Brain microvascular endothelial cell (primary cell): ENCODE results near the gene IGSF21.

Experiments used
- DNase-seq: peaks from one replicate; pipeline ENCODE4 v3.0.0-alpha.2; 2020
- H3K27ac ChIP-seq: fragments of 250-450 bp; sonication (Bioruptor Pico); 2 replicates; pipeline ENCODE4 v1.5.1; 2020; ENCODE audit warnings: mild to moderate bottlenecking, moderate library complexity
- H3K27me3 ChIP-seq: fragments of 250-450 bp; sonication (Bioruptor Pico); replicated peaks from 2 replicates; pipeline ENCODE4 v1.5.1; 2020; ENCODE audit warnings: mild to moderate bottlenecking
- H3K36me3 ChIP-seq: fragments of 250-450 bp; sonication (Bioruptor Pico); replicated peaks from 2 replicates; pipeline ENCODE4 v1.5.1; 2020; ENCODE audit warnings: mild to moderate bottlenecking
- H3K4me3 ChIP-seq: 2 replicates; pipeline ENCODE4 v1.5.1; 2011; ENCODE audit warnings: low read depth, mild to moderate bottlenecking, control low read depth, low read length, moderate library complexity
- CTCF ChIP-seq: IDR thresholded peaks from 2 replicates; pipeline ENCODE4 v1.5.1; 2011; ENCODE audit warnings: low read depth, mild to moderate bottlenecking, moderate library complexity, low read length, control low read depth, inconsistent platforms; ENCODE audit errors: missing control alignments
- in situ Hi-C: cut with HindIII; loops from 2 replicates; pipeline ENCODE4 v1.10.0; 2017; ENCODE audit warnings: low sequenced_read_pairs, low pct_ligation_motif_present

IGSF21 gene

DNA sequence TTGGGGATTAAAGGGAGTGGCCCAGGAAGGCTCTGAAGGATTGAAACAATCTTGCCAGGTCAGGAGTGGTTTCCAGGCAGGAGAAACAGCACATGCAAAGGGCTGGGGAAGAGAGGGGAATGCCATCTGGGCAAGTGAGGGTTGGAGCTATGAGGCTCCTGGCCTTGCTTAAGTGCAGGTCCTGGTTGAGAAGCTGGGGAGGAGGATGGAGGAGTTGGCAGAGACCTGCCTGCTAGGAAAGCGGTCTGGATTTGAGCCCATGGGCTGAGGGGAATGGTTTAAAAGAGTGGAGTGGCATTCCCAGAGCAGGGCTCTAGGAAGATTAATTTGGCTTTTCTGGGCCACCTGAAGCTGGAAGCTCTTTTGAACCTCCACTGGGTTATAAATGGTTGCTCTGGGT is 9.2 kb downstream of the IGSF21 start:
- H3K27me3 ChIP-seq, result peaks cover 8% of the 10 kb centered on the region
- no peak for TF ChIP-seq CTCF
- H3K27ac ChIP-seq, result no peak overlapping the region
- H3K4me3 ChIP-seq, result no peak overlapping the region
- DNase-seq, result no peak
- no peaks in the 10 kb centered on the region for H3K36me3 ChIP-seq
- in situ Hi-C loops, result no loop called here

DNA sequence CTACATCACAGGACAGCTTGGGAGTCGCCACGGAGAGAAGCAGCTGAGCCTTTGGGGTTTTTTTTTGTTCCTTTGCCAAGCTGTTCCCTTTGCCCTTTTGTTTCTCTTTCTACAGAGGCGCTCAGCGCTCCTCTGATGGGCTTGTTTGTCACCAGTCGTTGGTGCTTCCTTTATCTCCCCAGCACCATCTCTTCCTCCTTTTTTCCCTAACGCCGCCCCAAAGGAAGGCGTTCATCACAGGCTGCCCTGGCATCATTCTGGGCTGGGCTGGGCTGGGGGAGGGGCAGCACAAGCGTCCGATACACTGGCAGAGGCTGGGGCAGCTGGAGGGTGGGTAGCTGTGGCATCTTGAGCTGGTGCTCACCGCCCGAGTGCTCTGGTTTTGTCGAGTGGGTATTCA is 10.5 kb downstream of the IGSF21 start:
- DNase-seq, result no peak
- H3K27ac ChIP-seq, result no peak overlapping the region
- H3K27me3 ChIP-seq, result no peaks in the 10 kb centered on the region
- TF ChIP-seq CTCF, result no peak
- in situ Hi-C loops, result no loop called here
- no peak overlapping the region for H3K4me3 ChIP-seq
- no peaks in the 10 kb centered on the region for H3K36me3 ChIP-seq

- DNase-seq, result no peak
- no peaks in the 10 kb centered on the region for H3K36me3 ChIP-seq
- TF ChIP-seq CTCF, result no peak
- H3K27ac ChIP-seq, result no peak overlapping the region
- H3K4me3 ChIP-seq, result no peak overlapping the region
- in situ Hi-C loops, result no loop called here
- no peaks in the 10 kb centered on the region for H3K27me3 ChIP-seq
Observed at GRCh38 chr1:18118491-18118890, 10.9 kb downstream of the IGSF21 start.

- H3K27me3 ChIP-seq, result no peaks in the 10 kb centered on the region
- no peak for DNase-seq
- no peak overlapping the region for H3K4me3 ChIP-seq
- in situ Hi-C loops, result no loop called here
- no peaks in the 10 kb centered on the region for H3K36me3 ChIP-seq
- TF ChIP-seq CTCF, result no peak
- H3K27ac ChIP-seq, result no peak overlapping the region
Observed at GRCh38 chr1:18119289-18119688, 11.7 kb downstream of the IGSF21 start.

DNA sequence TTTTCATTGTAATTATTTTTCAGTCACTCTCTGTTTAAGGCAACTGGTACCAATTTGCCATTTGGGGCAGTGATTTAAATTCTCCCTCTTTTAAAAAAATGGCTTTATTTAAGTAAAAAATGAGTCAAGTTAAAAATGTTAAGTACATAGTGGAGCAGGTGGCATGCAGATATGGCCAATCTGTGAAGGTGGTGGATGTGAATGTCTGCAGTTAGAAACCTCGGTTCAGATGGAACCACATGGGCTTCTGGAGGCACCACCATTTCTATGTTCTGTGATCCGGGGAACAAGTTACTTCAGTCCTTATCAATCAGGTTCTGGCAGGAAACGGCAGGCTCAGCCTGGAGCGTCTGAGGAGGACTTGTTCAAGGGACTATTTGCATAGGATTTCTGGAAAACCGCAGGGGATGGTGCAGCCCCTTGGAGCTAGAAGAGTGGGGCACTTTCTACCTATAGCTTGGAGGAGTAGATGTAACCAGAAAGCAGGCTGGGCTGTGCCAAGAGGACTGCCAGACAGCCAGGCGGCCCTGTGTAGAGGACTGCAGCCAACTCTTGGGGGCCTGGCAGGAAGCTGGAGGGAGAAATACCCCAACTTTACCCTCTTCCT is 12.3 kb downstream of the IGSF21 start:
- no peak for DNase-seq
- no peak for TF ChIP-seq CTCF
- in situ Hi-C loops, result no loop called here
- Histone ChIP-seq H3K36me3 (no peaks in the 10 kb centered on the region), H3K27me3 (no peaks in the 10 kb centered on the region), H3K27ac (no peak overlapping the region), H3K4me3 (no peak overlapping the region)

DNA sequence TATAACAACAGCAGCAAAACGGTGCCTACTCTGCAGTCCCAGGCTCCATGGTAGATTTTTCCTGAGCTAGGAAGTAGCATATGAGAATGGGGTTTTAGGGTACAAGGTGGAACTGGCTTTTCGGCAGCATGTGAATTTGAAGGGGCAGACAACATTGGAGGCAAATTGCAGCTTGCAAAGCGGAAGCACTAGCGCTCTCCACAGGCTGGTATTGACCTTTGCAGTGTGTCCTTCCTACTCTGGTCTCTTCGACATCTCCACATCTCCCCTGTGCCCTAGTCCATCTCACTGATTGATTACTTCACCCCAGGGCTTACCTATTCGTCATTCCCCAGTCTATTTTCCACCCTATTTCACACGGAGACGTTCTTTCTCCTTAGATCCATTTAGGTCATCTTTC is 13.0 kb downstream of the IGSF21 start:
- H3K27me3 ChIP-seq, result no peaks in the 10 kb centered on the region
- H3K4me3 ChIP-seq, result no peak overlapping the region
- in situ Hi-C loops, result no loop called here
- DNase-seq, result no peak
- H3K36me3 ChIP-seq, result no peaks in the 10 kb centered on the region
- H3K27ac ChIP-seq, result no peak overlapping the region
- no peak for TF ChIP-seq CTCF
